Left ventricle myocardium inferior (tissue), 1 donor: ENCODE measurements around the gene ENPP7. TPM values are rescaled to one million over a fixed set of nuclear protein-coding genes. Genes with fewer than 3 reads are reported as not detected.
"Not testable (repeated sequence)": the region's sequence is repeated elsewhere in the genome, so short reads cannot be mapped to it uniquely, and the experiment has no call there.

Experiments
- DNase-seq: peaks from one replicate; pipeline ENCODE4 v3.0.0-alpha.2; 2020
- H3K27ac ChIP-seq: fragments of 200-600 bp; replicated peaks from 2 replicates; pipeline ENCODE4 v1.8.0; 2021
- H3K27me3 ChIP-seq: fragments of 200-600 bp; 2 replicates; pipeline ENCODE4 v1.8.0; 2021; ENCODE audit warnings: low read depth
- H3K36me3 ChIP-seq: fragments of 200-600 bp; 2 replicates; pipeline ENCODE4 v1.8.0; 2021
- H3K4me1 ChIP-seq: fragments of 200-600 bp; 2 replicates; pipeline ENCODE4 v1.8.0; 2021
- H3K4me3 ChIP-seq: fragments of 200-600 bp; 2 replicates; pipeline ENCODE4 v1.8.0; 2021; ENCODE audit warnings: mild to moderate bottlenecking, moderate library complexity
- H3K9me3 ChIP-seq: fragments of 200-600 bp; replicated peaks from 2 replicates; pipeline ENCODE4 v1.8.0; 2021
- CTCF ChIP-seq: fragments of 200-600 bp; IDR thresholded peaks from 2 replicates; pipeline ENCODE4 v1.8.0; 2021; ENCODE audit warnings: antibody characterized with exemption, mild to moderate bottlenecking, borderline replicate concordance
- intact Hi-C: fragments of 100-400 bp; cut with micrococcal nuclease; formaldehyde crosslinking; loops from one replicate; pipeline ENCODE4 v1.11.0; 2022
- total RNA-seq: library from RNA; stranded (reverse); fragmentation: NEBNext Ultra II Directional; extraction: Animal tissue kit (Norgen Biotek cat#: 25700); gene quantifications from one replicate; pipeline ENCODE4 v1.2.1, GENCODE V29; 2021
- donor health status: DM: no; HTN: yes; CAD: no; lungs with severe emphysema.

ENPP7 gene
- total RNA-seq, 1 donor from 2014 or later = not detected

DNA sequence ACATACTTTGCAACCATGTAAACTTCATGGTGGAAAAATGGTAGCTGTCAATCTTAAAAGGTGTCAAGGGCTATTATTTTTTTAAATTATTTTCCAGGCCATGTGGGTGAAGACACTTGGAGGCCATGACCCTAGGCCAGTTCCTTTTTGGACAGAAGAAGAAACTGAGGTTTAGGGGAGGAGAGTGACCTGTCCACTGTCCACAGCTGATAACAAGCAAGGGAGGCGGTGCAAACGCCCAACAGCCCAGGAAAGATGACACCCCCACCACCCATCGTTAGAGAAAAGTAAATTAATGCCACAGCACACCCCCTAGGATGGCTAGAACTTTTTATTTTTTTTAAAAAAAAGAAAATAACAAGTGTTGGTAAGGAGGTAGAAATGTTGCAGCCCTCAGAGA lies 19.2 kb downstream of the ENPP7 start:
- Histone ChIP-seq H3K27me3 (peaks cover 99% of the 10 kb centered on the region), H3K36me3 (no peaks in the 10 kb centered on the region), H3K4me3 (no peak overlapping the region), H3K9me3 (no peaks in the 10 kb centered on the region), H3K4me1 (peaks cover 25% of the 10 kb centered on the region), H3K27ac (no peak overlapping the region)
- intact Hi-C loops = no loop called here
- TF ChIP-seq CTCF = no peak
- no peak for DNase-seq

DNA sequence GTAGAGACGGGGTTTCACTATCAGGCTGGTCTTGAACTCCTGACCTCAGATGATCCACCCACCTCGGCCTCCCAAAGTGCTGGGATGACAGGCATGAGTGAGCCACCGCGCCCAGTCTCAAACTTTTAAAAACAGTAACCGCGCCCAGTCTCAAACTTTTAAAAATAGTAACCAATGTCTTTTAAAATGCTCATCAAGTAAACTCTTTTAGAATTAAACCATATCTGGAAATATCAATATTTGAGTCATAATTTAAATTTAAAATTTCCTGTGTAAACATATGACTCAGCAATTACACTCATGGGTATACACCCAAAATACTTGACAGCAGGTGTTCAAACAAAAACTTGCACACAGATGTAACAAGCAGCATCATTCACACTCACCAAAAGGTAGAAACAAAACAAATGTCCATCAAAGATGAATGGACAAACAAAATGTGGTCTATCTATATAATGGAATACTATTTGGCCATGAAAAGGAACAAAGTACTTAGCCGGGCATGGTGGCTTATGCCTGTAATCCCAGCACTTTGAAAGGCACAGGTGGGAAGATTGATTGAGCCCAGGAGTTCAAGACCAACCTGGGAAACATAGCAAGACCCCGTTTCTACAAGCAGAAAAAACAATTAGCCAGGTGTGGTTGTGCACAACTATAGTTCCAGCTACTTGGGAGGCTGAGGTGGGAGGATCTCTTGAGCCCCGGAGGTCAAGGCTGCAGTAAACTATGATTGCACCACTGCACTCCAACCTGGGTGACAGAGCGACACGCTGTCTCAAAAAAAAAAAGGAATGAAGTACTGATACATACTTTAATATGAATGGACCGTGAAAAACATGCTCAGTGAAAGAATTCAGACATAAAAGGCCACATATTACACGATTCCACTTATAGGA lies 20.2 kb downstream of the ENPP7 start:
- no peaks in the 10 kb centered on the region for H3K36me3 ChIP-seq
- intact Hi-C loops = no loop called here
- peaks cover 25% of the 10 kb centered on the region for H3K4me1 ChIP-seq
- H3K9me3 ChIP-seq = no peaks in the 10 kb centered on the region
- H3K27me3 ChIP-seq = peaks cover 100% of the 10 kb centered on the region
- no peak overlapping the region for H3K27ac ChIP-seq
- DNase-seq = no peak
- TF ChIP-seq CTCF = no peak
- no peak overlapping the region for H3K4me3 ChIP-seq

GRCh38 chr17:79752175-79752574 lies 21.4 kb downstream of the ENPP7 start:
- Histone ChIP-seq H3K27me3 (peaks cover 100% of the 10 kb centered on the region), H3K27ac (no peak overlapping the region), H3K9me3 (no peaks in the 10 kb centered on the region), H3K36me3 (no peaks in the 10 kb centered on the region), H3K4me3 (no peak overlapping the region), H3K4me1 (peaks cover 15% of the 10 kb centered on the region)
- TF ChIP-seq CTCF = no peak
- DNase-seq = no peak
- intact Hi-C loops = no loop called here

- Histone ChIP-seq H3K27ac (no peak overlapping the region), H3K4me3 (no peak overlapping the region), H3K9me3 (no peaks in the 10 kb centered on the region), H3K36me3 (no peaks in the 10 kb centered on the region), H3K4me1 (no peaks in the 10 kb centered on the region), H3K27me3 (peaks cover 92% of the 10 kb centered on the region)
- no peak for TF ChIP-seq CTCF
- intact Hi-C loops = no loop called here
- no peak for DNase-seq
These were observed 23.6 kb downstream of the ENPP7 start for GRCh38 chr17:79754370-79754769.

- H3K27ac ChIP-seq, H3K4me1 ChIP-seq, intact Hi-C loops, DNase-seq, H3K36me3 ChIP-seq, H3K4me3 ChIP-seq, H3K9me3 ChIP-seq: not testable (repeated sequence)
- H3K27me3 ChIP-seq = peaks cover 86% of the 10 kb centered on the region
These were observed 24.2 kb downstream of the ENPP7 start for GRCh38 chr17:79754903-79755302.

- intact Hi-C loops = no loop called here
- Histone ChIP-seq H3K36me3 (no peaks in the 10 kb centered on the region), H3K9me3 (no peaks in the 10 kb centered on the region), H3K27me3 (peaks cover 85% of the 10 kb centered on the region), H3K27ac (no peak overlapping the region), H3K4me1 (no peaks in the 10 kb centered on the region), H3K4me3 (no peak overlapping the region)
- DNase-seq = no peak
- TF ChIP-seq CTCF = no peak
These were observed 24.8 kb downstream of the ENPP7 start for GRCh38 chr17:79755591-79755990.
